Natural killer cell treated with Interleukin-12 subunit alpha and Interleukin-12 subunit beta and Interleukin-15 and Interleukin-18, amount 100 ng/mL, for 72 hours (primary cell): ENCODE data around the gene IPPK. TPM values are rescaled to one million over a fixed set of nuclear protein-coding genes. Genes with fewer than 3 reads are reported as not detected.
A peak's percentile ranks its signal among the peaks of the same experiment; 100 is the strongest.
"Not testable (repeated sequence)": the region's sequence is repeated elsewhere in the genome, so short reads cannot be mapped to it uniquely, and the experiment has no call there.

Experiments
- ATAC-seq, 2 donors: fragments of 150-1000 bp; cut with Tn5 transposase in 1 of 2; sonication (Bioruptor Pico), chemical (Tn5 transposase) in 1 of 2; 2 replicates each; pipeline ENCODE4 v1.10.0; 2021
- DNase-seq: peaks from one replicate; pipeline ENCODE4 v3.0.0; 2022; ENCODE audit warnings: low spot score
- H3K27ac Mint-ChIP-seq, 2 donors: 1 replicate in 1 of 2; 2 replicates in 1 of 2; pipeline ENCODE4 v1.8.0; 2022; ENCODE audit warnings: mixed read lengths in 2 of 2, mild to moderate bottlenecking in 1 of 2, moderate library complexity in 1 of 2
- H3K27me3 Mint-ChIP-seq, 2 donors: 1 replicate in 1 of 2; 2 replicates in 1 of 2; pipeline ENCODE4 v1.8.0; 2022; ENCODE audit warnings: mixed read lengths in 2 of 2
- H3K36me3 Mint-ChIP-seq: one replicate; pipeline ENCODE4 v1.8.0; 2022; ENCODE audit warnings: mixed read lengths
- H3K4me1 Mint-ChIP-seq, 2 donors: 1 replicate in 1 of 2; 2 replicates in 1 of 2; pipeline ENCODE4 v1.8.0; 2022; ENCODE audit warnings: low read depth in 2 of 2, mixed read lengths in 2 of 2, mild to moderate bottlenecking in 1 of 2
- H3K4me3 Mint-ChIP-seq: one replicate; pipeline ENCODE4 v1.8.0; 2022; ENCODE audit warnings: mixed read lengths
- H3K9me3 Mint-ChIP-seq: 2 replicates; pipeline ENCODE4 v1.8.0; 2022; ENCODE audit warnings: mixed read lengths
- total RNA-seq, 2 donors: library from RNA; stranded (reverse); gene quantifications; one replicate each; pipeline ENCODE4 v1.2.3, GENCODE V29; 2022

The IPPK gene
- total RNA-seq, 2 donors from 2014 or later: 11.8 to 21.9 TPM

- Mint-ChIP-seq H3K36me3 (no peaks in the 10 kb centered on the region), H3K4me1 (peaks cover 0 to 3% of the 10 kb centered on the region in 2 donors)
- no peak for ATAC-seq
Observed at GRCh38 chr9:92607773-92608172, 62.2 kb downstream of the IPPK start.

DNA sequence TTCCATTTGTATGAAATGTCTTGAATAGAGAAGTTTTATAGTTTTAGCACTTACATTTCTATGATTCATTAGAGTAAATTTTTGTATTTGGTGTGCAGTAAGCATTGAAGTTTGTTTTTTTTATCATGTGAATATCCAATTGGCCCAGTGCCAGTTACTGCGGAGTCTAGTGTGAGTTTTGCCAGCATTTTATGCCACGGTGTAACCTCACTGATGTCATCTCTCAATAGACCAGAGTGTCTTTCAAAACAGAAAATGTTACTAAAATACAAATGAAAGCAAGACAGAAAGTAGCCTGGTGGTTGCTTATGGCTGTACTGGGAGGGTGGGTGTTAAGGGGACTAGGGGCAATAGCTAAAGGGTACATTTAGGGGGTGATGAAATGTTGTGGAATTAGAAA lies 62.8 kb downstream of the IPPK start:
- no peak overlapping the region for H3K4me3 Mint-ChIP-seq
- H3K4me1 Mint-ChIP-seq: peaks cover 0 to 3% of the 10 kb centered on the region in 2 donors
- DNase-seq (no peak), ATAC-seq (no peak)
- no peaks in the 10 kb centered on the region for H3K36me3 Mint-ChIP-seq
- no peaks in the 10 kb centered on the region for H3K27me3 Mint-ChIP-seq
- H3K27ac Mint-ChIP-seq: no peak overlapping the region
- peaks cover 8% of the 10 kb centered on the region for H3K9me3 Mint-ChIP-seq

More at GRCh38 chr9:92607773-92608172, 62.2 kb downstream of the IPPK start:
- Mint-ChIP-seq H3K4me3 (no peak overlapping the region), H3K9me3 (peaks cover 8% of the 10 kb centered on the region), H3K27ac (no peak overlapping the region), H3K27me3 (no peaks in the 10 kb centered on the region)
- no peak for DNase-seq

GRCh38 chr9:92605224-92605623 lies 64.7 kb downstream of the IPPK start:
- ATAC-seq (no peak), DNase-seq (no peak)
- Mint-ChIP-seq H3K27me3 (no peaks in the 10 kb centered on the region), H3K36me3 (no peaks in the 10 kb centered on the region), H3K4me3 (no peak overlapping the region), H3K27ac (no peak overlapping the region), H3K9me3 (peaks cover 8% of the 10 kb centered on the region), H3K4me1 (peaks cover 0 to 2% of the 10 kb centered on the region in 2 donors)

- H3K36me3 Mint-ChIP-seq: no peaks in the 10 kb centered on the region
- H3K27me3 Mint-ChIP-seq: no peaks in the 10 kb centered on the region
- ATAC-seq: no peak
- no peak overlapping the region for H3K27ac Mint-ChIP-seq
- peaks cover 8% of the 10 kb centered on the region for H3K9me3 Mint-ChIP-seq
- H3K4me3 Mint-ChIP-seq: no peak overlapping the region
- H3K4me1 Mint-ChIP-seq: peaks cover 0 to 2% of the 10 kb centered on the region in 2 donors
- DNase-seq: no peak
Observed at GRCh38 chr9:92603990-92604389, 65.9 kb downstream of the IPPK start.

DNA sequence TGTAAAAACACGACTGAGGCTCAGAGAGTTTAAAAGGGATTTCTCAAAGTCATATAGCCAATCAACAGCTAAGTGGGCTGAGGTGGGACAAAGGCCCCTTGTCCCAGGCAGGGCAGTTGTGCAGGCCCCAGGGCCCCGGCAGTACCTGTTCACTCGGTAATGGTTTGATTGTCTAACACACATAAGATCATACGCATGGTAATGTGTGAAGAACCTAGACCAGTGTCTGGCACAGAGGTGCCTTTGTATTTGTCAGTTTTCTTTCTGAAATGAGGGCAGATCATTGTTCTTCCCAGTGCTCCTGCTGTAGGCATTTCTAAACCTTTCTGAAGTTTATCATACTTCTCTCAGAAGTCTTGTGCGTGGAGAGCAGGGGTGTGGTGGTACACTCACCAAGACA lies 66.8 kb downstream of the IPPK start:
- Mint-ChIP-seq H3K27me3 (no peaks in the 10 kb centered on the region), H3K4me1 (peaks cover 0 to 2% of the 10 kb centered on the region in 2 donors), H3K9me3 (peaks cover 8% of the 10 kb centered on the region), H3K4me3 (no peak overlapping the region), H3K27ac (no peak overlapping the region), H3K36me3 (no peaks in the 10 kb centered on the region)
- ATAC-seq (no peak), DNase-seq (no peak)

DNA sequence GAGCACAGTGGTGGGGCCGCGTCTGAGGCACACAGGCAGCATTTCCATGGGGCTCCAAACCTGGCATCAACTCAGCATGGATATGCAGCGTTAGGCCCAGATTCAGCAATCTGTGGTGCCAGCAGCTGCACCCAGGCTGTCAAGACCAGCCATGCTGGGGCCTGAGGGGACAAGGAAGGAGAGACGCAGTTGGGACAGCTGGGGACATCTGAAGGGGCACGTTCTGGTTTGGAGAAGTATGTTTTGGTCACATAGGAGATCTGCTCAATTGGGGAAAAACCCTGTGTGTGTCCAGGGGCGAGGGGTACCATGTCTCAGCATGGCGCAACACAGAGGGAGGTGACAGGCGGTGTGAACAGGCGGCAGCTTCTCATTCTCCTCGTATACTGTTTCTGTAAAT lies 67.5 kb downstream of the IPPK start:
- no peaks in the 10 kb centered on the region for H3K36me3 Mint-ChIP-seq
- no peak overlapping the region for H3K27ac Mint-ChIP-seq
- ATAC-seq (no peak), DNase-seq (no peak)
- no peak overlapping the region for H3K4me3 Mint-ChIP-seq
- H3K27me3 Mint-ChIP-seq: no peaks in the 10 kb centered on the region
- H3K4me1 Mint-ChIP-seq: peaks cover 0 to 2% of the 10 kb centered on the region in 2 donors
- H3K9me3 Mint-ChIP-seq: peaks cover 8% of the 10 kb centered on the region

GRCh38 chr9:92601451-92601850 lies 68.5 kb downstream of the IPPK start:
- H3K36me3 Mint-ChIP-seq: no peaks in the 10 kb centered on the region

GRCh38 chr9:92600462-92601261 lies 69.3 kb downstream of the IPPK start:
- H3K27me3 Mint-ChIP-seq: no peaks in the 10 kb centered on the region
- DNase-seq (no peak), ATAC-seq (no peak)
- no peaks in the 10 kb centered on the region for H3K36me3 Mint-ChIP-seq
- no peak overlapping the region for H3K4me3 Mint-ChIP-seq
- peaks cover 8% of the 10 kb centered on the region for H3K9me3 Mint-ChIP-seq
- H3K27ac Mint-ChIP-seq: no peak overlapping the region
- H3K4me1 Mint-ChIP-seq: peaks cover 0 to 2% of the 10 kb centered on the region in 2 donors

More at GRCh38 chr9:92601451-92601850, 68.5 kb downstream of the IPPK start:
- Mint-ChIP-seq H3K27ac (no peak overlapping the region), H3K27me3 (no peaks in the 10 kb centered on the region), H3K4me1 (peaks cover 0 to 2% of the 10 kb centered on the region in 2 donors), H3K9me3 (peaks cover 8% of the 10 kb centered on the region), H3K4me3 (no peak overlapping the region)
- DNase-seq (no peak), ATAC-seq (no peak)

GRCh38 chr9:92599938-92600461 lies 69.9 kb downstream of the IPPK start:
- ATAC-seq (no peak), DNase-seq (no peak)
- H3K4me1 Mint-ChIP-seq: peaks cover 0 to 2% of the 10 kb centered on the region in 2 donors
- peaks cover 8% of the 10 kb centered on the region for H3K9me3 Mint-ChIP-seq
- no peak overlapping the region for H3K4me3 Mint-ChIP-seq
- no peak overlapping the region for H3K27ac Mint-ChIP-seq
- H3K27me3 Mint-ChIP-seq: no peaks in the 10 kb centered on the region
- H3K36me3 Mint-ChIP-seq: no peaks in the 10 kb centered on the region

DNA sequence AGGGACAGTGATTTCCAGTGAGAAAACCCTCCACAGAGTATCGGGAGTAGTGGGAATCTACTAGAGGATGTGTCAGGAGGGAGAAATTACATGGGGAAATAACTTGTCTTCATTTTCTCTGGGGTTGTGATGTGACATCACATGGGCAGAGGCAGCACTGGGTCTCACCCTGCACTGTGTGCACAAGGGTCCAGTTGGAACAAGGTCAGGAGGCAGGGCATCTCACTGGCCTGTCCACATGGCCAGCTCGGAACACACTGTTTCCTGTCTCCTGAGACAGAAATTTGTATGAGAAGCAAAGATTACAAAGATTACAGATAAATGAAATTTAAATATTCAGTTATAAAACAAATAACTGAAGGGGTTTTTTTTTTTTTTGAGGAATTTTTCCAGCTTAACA lies 71.5 kb downstream of the IPPK start:
- Mint-ChIP-seq H3K27ac (no peak overlapping the region), H3K27me3 (no peaks in the 10 kb centered on the region), H3K9me3 (peaks cover under 1% of the 10 kb centered on the region), H3K4me3 (no peak overlapping the region), H3K36me3 (no peaks in the 10 kb centered on the region), H3K4me1 (peaks cover 0 to 2% of the 10 kb centered on the region in 2 donors)
- DNase-seq (no peak), ATAC-seq (no peak)

GRCh38 chr9:92595930-92596329 lies 74.0 kb downstream of the IPPK start:
- no peaks in the 10 kb centered on the region for H3K4me1 Mint-ChIP-seq
- H3K4me3 Mint-ChIP-seq: no peak overlapping the region
- ATAC-seq: no peak
- no peaks in the 10 kb centered on the region for H3K36me3 Mint-ChIP-seq
- no peak for DNase-seq
- H3K27me3 Mint-ChIP-seq: no peaks in the 10 kb centered on the region
- H3K9me3 Mint-ChIP-seq: no peaks in the 10 kb centered on the region
- no peak overlapping the region for H3K27ac Mint-ChIP-seq

DNA sequence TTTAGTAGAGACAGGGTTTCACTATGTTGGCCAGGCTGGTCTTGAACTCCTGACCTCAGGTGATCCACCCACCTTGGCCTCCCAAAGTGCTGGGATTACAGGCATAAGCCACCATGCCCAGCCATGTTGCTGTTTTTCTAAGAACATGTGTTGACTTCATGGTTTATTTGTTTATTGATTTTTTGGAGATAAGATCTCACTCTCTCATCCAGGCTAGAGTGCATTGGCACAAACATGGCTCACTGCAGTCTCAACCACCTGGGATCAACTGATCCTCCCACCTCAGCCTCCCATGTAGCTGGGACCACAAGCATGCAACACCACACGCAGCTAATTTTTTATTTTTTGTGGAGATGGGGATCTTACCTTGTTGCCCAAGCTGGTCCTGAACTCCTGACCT lies 74.9 kb downstream of the IPPK start:
- not testable (repeated sequence) for H3K4me1 Mint-ChIP-seq, H3K27me3 Mint-ChIP-seq, H3K4me3 Mint-ChIP-seq, ATAC-seq, H3K27ac Mint-ChIP-seq, DNase-seq, H3K9me3 Mint-ChIP-seq, H3K36me3 Mint-ChIP-seq

GRCh38 chr9:92592946-92593861 lies 76.7 kb downstream of the IPPK start:
- H3K27me3 Mint-ChIP-seq: no peaks in the 10 kb centered on the region
- ATAC-seq (peak in 1 of 2 donors; percentile 53), DNase-seq (no peak)
- H3K4me1 Mint-ChIP-seq: peaks cover 0 to 2% of the 10 kb centered on the region in 2 donors
- no peaks in the 10 kb centered on the region for H3K36me3 Mint-ChIP-seq
- no peak overlapping the region for H3K27ac Mint-ChIP-seq
- H3K4me3 Mint-ChIP-seq: no peak overlapping the region
- no peaks in the 10 kb centered on the region for H3K9me3 Mint-ChIP-seq

DNA sequence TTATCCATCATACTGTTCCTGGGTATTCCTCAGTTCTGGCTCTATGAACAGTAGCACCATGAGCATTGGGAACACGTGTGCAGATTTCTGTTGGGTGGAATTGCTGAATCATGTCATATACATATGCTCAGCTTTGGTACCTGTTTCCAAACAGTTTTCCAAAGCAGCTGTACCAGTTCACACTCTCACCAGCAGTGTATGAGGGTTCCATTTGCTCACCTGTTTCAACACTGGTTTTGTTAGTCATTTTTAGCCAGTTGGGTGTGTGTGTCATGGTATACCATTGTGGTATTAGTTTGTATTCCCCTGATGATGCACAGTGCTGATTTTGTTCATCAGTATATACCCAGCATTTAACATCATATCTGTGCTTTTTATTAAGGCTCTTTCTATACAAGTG lies 77.4 kb downstream of the IPPK start:
- DNase-seq: no peak
- H3K4me1 Mint-ChIP-seq: peaks cover 0 to 2% of the 10 kb centered on the region in 2 donors

More for the DNA sequence above, 77.4 kb downstream of the IPPK start:
- no peaks in the 10 kb centered on the region for H3K36me3 Mint-ChIP-seq
- no peaks in the 10 kb centered on the region for H3K9me3 Mint-ChIP-seq
- no peak overlapping the region for H3K27ac Mint-ChIP-seq
- ATAC-seq: no peak
- H3K4me3 Mint-ChIP-seq: no peak overlapping the region
- H3K27me3 Mint-ChIP-seq: no peaks in the 10 kb centered on the region
